ENCODE measurements around the gene DMGDH. TPM values are rescaled to one million over a fixed set of nuclear protein-coding genes. Genes with fewer than 3 reads are reported as not detected.

The DMGDH gene
- total and polyA plus RNA-seq, 10 of the 15 experiments (the other 5 are each of a cell fraction or from before 2014, with no cell fraction given) = 0.22 to 1.5 (median 0.44) TPM; not detected in 3

- TF ChIP-seq USF1 (IDR thresholded peaks at IDR 0.05; ENCODE audit: borderline replicate concordance, extremely low read length, insufficient read depth, low read depth, low read length) (no peak), TCF7 (IDR thresholded peaks at IDR 0.05; ENCODE audit: borderline replicate concordance) (no peak), ASH2L (IDR thresholded peaks at IDR 0.05; ENCODE audit: borderline replicate concordance, low read depth) (no peak), TCF12 (IDR thresholded peaks at IDR 0.05; ENCODE audit: low read depth, low read length) (no peak), HDAC6 (IDR thresholded peaks at IDR 0.05; ENCODE audit: unreplicated experiment) (no peak), ZNF24 (IDR thresholded peaks at IDR 0.05) (no peak), BCL11A (IDR thresholded peaks at IDR 0.05; ENCODE audit: low read depth, low read length) (no peak), WRNIP1 (IDR thresholded peaks at IDR 0.05; ENCODE audit: borderline replicate concordance, low read depth, low read length) (no peak), GABPA (IDR thresholded peaks at IDR 0.05; ENCODE audit: low read depth) (no peak), HCFC1 (IDR thresholded peaks at IDR 0.05; ENCODE audit: low read length) (peak; percentile 3; the same call in 1 of the 2 replicates), CEBPZ (IDR thresholded peaks at IDR 0.05; ENCODE audit: low read depth, low read length) (no peak), MYB (IDR thresholded peaks at IDR 0.05; ENCODE audit: borderline replicate concordance, low read depth, low read length) (no peak), LARP7 (IDR thresholded peaks at IDR 0.05) (peak; percentile 96), BCLAF1 (IDR thresholded peaks at IDR 0.05) (0 out of 2 replicates have a peak, but pooled peaks have one; percentile 12), ZNF274 (IDR thresholded peaks at IDR 0.05; ENCODE audit: insufficient read depth, insufficient read length) (no peak), MXI1 (IDR thresholded peaks at IDR 0.05; ENCODE audit: low read depth, low read length) (no peak), ATF2 (IDR thresholded peaks at IDR 0.05; ENCODE audit: low read length) (no peak; the same call in 1 of the 2 replicates), E2F4 (IDR thresholded peaks at IDR 0.05; ENCODE audit: low read depth, low read length) (no peak), CBX3 (IDR thresholded peaks at IDR 0.05; ENCODE audit: borderline replicate concordance, low read depth) (no peak)
These were observed 84.3 kb downstream of the DMGDH start, which contains the start of gene ARSB (continued) for GRCh38 chr5:78985116-78985724.

Data from GM12878 (cell line).